DOHH2 (cell line): ENCODE results near the gene TNFSF9.

Source experiments
- H3F3A ChIP-seq: fragments of 200-600 bp; sonication (generic), shearing (Covaris generic); 2 replicates; pipeline ENCODE4 v1.6.0; 2016; ENCODE audit warnings: antibody characterized with exemption, mild to moderate bottlenecking; ENCODE audit not compliant: control insufficient read depth, insufficient read depth
- H3K27ac ChIP-seq: fragments of 200-600 bp; sonication (generic); 2 replicates; pipeline ENCODE4 v1.5.1; 2014; ENCODE audit warnings: low read depth, mild to moderate bottlenecking, low read length, moderate library complexity
- H3K27me3 ChIP-seq: fragments of 200-600 bp; sonication (generic); 2 replicates; pipeline ENCODE4 v1.6.1; 2014; ENCODE audit warnings: mild to moderate bottlenecking, low read length, mixed read lengths; ENCODE audit not compliant: control insufficient read depth
- H3K36me3 ChIP-seq: fragments of 200-600 bp; sonication (generic); 2 replicates; pipeline ENCODE4 v1.6.1; 2014; ENCODE audit warnings: mild to moderate bottlenecking, low read length, moderate library complexity, mixed read lengths; ENCODE audit not compliant: control insufficient read depth
- H3K4me1 ChIP-seq: fragments of 200-600 bp; sonication (generic); 2 replicates; pipeline ENCODE4 v1.6.1; 2014; ENCODE audit warnings: mild to moderate bottlenecking, low read length, mixed read lengths; ENCODE audit not compliant: control insufficient read depth
- H3K4me2 ChIP-seq: fragments of 200-600 bp; sonication (generic); 2 replicates; pipeline ENCODE4 v1.6.0; 2014; ENCODE audit warnings: mild to moderate bottlenecking, low read length, moderate library complexity
- H3K4me3 ChIP-seq: fragments of 200-600 bp; sonication (generic); 2 replicates; pipeline ENCODE4 v1.5.1; 2014; ENCODE audit warnings: mild to moderate bottlenecking, low read length, mixed read lengths
- H3K79me2 ChIP-seq: fragments of 200-600 bp; sonication (generic); 2 replicates; pipeline ENCODE4 v1.6.1; 2014; ENCODE audit warnings: mild to moderate bottlenecking, low read length, mixed read lengths; ENCODE audit not compliant: control insufficient read depth
- H3K9me2 ChIP-seq: fragments of 200-600 bp; sonication (generic); replicated peaks from 2 replicates; pipeline ENCODE4 v1.6.1; 2014; ENCODE audit warnings: mild to moderate bottlenecking, low read length, mixed read lengths; ENCODE audit not compliant: control insufficient read depth
- H3K9me3 ChIP-seq: fragments of 200-600 bp; sonication (generic); 2 replicates; pipeline ENCODE4 v1.6.1; 2014; ENCODE audit warnings: antibody characterized with exemption, low read length, mixed read lengths; ENCODE audit not compliant: control insufficient read depth, insufficient read depth
- H4K20me1 ChIP-seq: fragments of 200-600 bp; sonication (generic); 2 replicates; pipeline ENCODE4 v1.6.0; 2014; ENCODE audit warnings: low read depth, mild to moderate bottlenecking, antibody characterized with exemption, low read length, moderate library complexity; ENCODE audit not compliant: control insufficient read depth, insufficient read depth
- EZH2phosphoT487 ChIP-seq: fragments of 200-600 bp; sonication (generic); IDR thresholded peaks from 2 replicates; pipeline ENCODE4 v1.6.1; 2017; ENCODE audit warnings: borderline replicate concordance, mild to moderate bottlenecking, antibody characterized with exemption, low read length, moderate library complexity, mixed read lengths
- TF ChIP-seq, protein P1 (sequence below): fragments of 200-600 bp; sonication (generic); IDR thresholded peaks from one replicate; pipeline ENCODE4 v1.5.1; 2014; ENCODE audit warnings: antibody characterized with exemption, mild to moderate bottlenecking, low read depth, low read length; ENCODE audit not compliant: poor library complexity, severe bottlenecking

Gene TNFSF9

GRCh38 chr19:6528544-6529121, 2.2 kb upstream of the TNFSF9 start:
- peak overlapping the region; percentile 87 for H3K4me2 ChIP-seq
- H3K4me3 ChIP-seq, result peak overlapping the region; percentile 94
- H3F3A ChIP-seq, result peaks cover 34% of the 10 kb centered on the region

DNA sequence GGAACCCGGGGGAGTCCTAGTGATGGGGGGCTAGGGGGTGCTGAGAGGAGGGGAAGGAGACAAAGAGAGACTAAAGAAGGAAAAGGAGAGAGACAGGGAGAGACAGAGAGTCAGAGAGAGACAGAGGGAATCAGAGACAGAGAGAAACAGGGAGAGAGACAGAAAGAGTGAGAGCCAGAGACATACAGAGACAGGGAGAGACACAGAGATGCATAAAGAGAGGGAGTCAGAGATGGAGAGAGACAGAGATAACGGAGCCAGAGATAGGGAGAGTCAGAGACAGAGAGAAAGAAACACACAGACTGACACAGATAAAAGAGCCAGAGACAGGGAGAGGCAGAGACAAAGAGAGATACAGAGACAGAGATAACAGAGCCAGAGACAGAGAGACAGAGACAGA, 1.5 kb upstream of the TNFSF9 start:
- peak overlapping the region; percentile 93 for H3K27ac ChIP-seq
- H3K4me2 ChIP-seq, result peak overlapping the region; percentile 87
- TF ChIP-seq EZH2phosphoT487, result no peak
- TF ChIP-seq, protein P1, sequence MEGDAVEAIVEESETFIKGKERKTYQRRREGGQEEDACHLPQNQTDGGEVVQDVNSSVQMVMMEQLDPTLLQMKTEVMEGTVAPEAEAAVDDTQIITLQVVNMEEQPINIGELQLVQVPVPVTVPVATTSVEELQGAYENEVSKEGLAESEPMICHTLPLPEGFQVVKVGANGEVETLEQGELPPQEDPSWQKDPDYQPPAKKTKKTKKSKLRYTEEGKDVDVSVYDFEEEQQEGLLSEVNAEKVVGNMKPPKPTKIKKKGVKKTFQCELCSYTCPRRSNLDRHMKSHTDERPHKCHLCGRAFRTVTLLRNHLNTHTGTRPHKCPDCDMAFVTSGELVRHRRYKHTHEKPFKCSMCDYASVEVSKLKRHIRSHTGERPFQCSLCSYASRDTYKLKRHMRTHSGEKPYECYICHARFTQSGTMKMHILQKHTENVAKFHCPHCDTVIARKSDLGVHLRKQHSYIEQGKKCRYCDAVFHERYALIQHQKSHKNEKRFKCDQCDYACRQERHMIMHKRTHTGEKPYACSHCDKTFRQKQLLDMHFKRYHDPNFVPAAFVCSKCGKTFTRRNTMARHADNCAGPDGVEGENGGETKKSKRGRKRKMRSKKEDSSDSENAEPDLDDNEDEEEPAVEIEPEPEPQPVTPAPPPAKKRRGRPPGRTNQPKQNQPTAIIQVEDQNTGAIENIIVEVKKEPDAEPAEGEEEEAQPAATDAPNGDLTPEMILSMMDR, result no peak
- H3K27me3 ChIP-seq, result no peaks in the 10 kb centered on the region
- peaks cover 9% of the 10 kb centered on the region; the same call in 1 of the 2 replicates for H4K20me1 ChIP-seq
- no peaks in the 10 kb centered on the region for H3K9me3 ChIP-seq
- H3K4me1 ChIP-seq, result peaks cover 51% of the 10 kb centered on the region
- H3F3A ChIP-seq, result peaks cover 31% of the 10 kb centered on the region
- peaks cover 26% of the 10 kb centered on the region for H3K36me3 ChIP-seq
- peak overlapping the region; percentile 94 for H3K4me3 ChIP-seq
- H3K79me2 ChIP-seq, result peaks cover 40% of the 10 kb centered on the region
- no peaks in the 10 kb centered on the region for H3K9me2 ChIP-seq

More at GRCh38 chr19:6528544-6529121, 2.2 kb upstream of the TNFSF9 start:
- Histone ChIP-seq H4K20me1 (peaks cover 9% of the 10 kb centered on the region; the same call in 1 of the 2 replicates), H3K9me2 (no peaks in the 10 kb centered on the region), H3K4me1 (peaks cover 55% of the 10 kb centered on the region), H3K79me2 (peaks cover 35% of the 10 kb centered on the region), H3K27me3 (no peaks in the 10 kb centered on the region), H3K9me3 (no peaks in the 10 kb centered on the region), H3K36me3 (peaks cover 26% of the 10 kb centered on the region), H3K27ac (peak overlapping the region; percentile 93)
- TF ChIP-seq EZH2phosphoT487, result no peak

GRCh38 chr19:6529937-6530385, 865 bp upstream of the TNFSF9 start:
- peaks cover 45% of the 10 kb centered on the region for H3K79me2 ChIP-seq
- H3K4me1 ChIP-seq, result peaks cover 50% of the 10 kb centered on the region
- peak overlapping the region; percentile 94 for H3K4me3 ChIP-seq
- H3F3A ChIP-seq, result peaks cover 32% of the 10 kb centered on the region
- no peaks in the 10 kb centered on the region for H3K9me3 ChIP-seq
- TF ChIP-seq, protein P1, result no peak
- TF ChIP-seq EZH2phosphoT487, result no peak
- peaks cover 9% of the 10 kb centered on the region; the same call in 1 of the 2 replicates for H4K20me1 ChIP-seq
- H3K36me3 ChIP-seq, result peaks cover 32% of the 10 kb centered on the region
- H3K27ac ChIP-seq, result peak overlapping the region; percentile 93
- no peaks in the 10 kb centered on the region for H3K27me3 ChIP-seq
- H3K9me2 ChIP-seq, result no peaks in the 10 kb centered on the region
- H3K4me2 ChIP-seq, result peak overlapping the region; percentile 87
